ENCODE measurements around the gene AP3M1.

DNA sequence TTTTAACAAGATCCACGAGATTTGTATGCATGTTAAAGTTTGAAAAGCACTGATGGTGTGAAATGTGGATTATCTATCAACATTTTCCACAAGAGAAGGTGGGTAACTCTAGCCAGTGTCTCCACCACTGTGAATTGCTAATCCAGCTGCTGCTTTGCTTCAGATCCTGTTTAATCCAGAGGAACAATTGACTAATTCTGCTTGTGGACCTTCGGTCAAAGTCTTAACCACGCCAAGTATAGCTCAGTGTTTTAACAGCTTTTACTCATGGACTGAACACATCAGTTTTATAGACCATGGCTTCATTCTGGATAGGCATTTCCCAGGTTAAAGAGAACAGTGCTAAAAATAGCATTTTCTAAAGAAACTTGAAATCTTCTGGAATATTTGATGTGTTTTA, 23.9 kb upstream of the AP3M1 start:
- no peak for TF ChIP-seq YY1 (IDR thresholded peaks at IDR 0.05; ENCODE audit: insufficient read depth, insufficient read length)
- no peak for TF ChIP-seq SUZ12 (IDR thresholded peaks at IDR 0.05; ENCODE audit: extremely low read depth, insufficient read depth, insufficient read length)

Data from NT2/D1 (cell line).